Prostate gland (tissue), 2 donors: ENCODE data around the gene STOX2.

Source experiments
- POLR2A ChIP-seq: fragments of 450-650 bp; IDR thresholded peaks from one replicate; pipeline ENCODE4 v1.6.1; 2016; ENCODE audit warnings: antibody characterized with exemption, mild to moderate bottlenecking
- POLR2AphosphoS5 ChIP-seq: sonication (generic); formaldehyde crosslinking; IDR thresholded peaks from one replicate; pipeline ENCODE4 v1.6.1; 2017; ENCODE audit warnings: antibody characterized with exemption
- TF ChIP-seq, protein P1 (sequence below), 4 experiments: fragments of 200-600 bp in 2 of 4; fragments of 450-650 bp in 2 of 4; sonication (generic) in 2 of 4; IDR thresholded peaks; 1 replicate in 3 of 4; 2 replicates in 1 of 4; pipeline ENCODE4 v1.5.1; 2016 to 2019; ENCODE audit warnings: antibody characterized with exemption in 4 of 4, mild to moderate bottlenecking in 2 of 4, moderate library complexity in 2 of 4

DNA sequence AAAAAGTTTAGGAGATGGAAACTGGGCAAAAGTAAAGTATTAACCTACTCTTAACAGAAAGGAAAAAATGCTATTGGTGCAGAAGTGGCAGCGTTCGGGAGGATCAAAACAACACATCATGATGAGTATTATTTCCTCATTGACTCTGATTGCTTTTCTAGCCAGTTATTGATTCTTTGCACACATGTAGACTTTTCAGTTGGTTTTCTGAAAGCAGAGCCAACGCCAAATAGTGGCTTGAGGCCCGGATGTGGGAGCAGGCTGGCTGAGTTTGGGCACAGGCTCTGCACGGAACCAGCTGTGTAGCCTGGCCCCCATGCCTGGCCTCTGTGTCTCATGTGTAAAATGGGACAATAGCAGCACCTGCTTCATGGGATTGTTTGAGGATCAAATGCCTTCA lies 21.8 kb downstream of the STOX2 start:
- TF ChIP-seq, protein P1, sequence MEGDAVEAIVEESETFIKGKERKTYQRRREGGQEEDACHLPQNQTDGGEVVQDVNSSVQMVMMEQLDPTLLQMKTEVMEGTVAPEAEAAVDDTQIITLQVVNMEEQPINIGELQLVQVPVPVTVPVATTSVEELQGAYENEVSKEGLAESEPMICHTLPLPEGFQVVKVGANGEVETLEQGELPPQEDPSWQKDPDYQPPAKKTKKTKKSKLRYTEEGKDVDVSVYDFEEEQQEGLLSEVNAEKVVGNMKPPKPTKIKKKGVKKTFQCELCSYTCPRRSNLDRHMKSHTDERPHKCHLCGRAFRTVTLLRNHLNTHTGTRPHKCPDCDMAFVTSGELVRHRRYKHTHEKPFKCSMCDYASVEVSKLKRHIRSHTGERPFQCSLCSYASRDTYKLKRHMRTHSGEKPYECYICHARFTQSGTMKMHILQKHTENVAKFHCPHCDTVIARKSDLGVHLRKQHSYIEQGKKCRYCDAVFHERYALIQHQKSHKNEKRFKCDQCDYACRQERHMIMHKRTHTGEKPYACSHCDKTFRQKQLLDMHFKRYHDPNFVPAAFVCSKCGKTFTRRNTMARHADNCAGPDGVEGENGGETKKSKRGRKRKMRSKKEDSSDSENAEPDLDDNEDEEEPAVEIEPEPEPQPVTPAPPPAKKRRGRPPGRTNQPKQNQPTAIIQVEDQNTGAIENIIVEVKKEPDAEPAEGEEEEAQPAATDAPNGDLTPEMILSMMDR (IDR thresholded peaks at IDR 0.05): no peak
- no peak for TF ChIP-seq POLR2AphosphoS5
- no peak for TF ChIP-seq POLR2A
